HG02938 (cell line): ENCODE data around the gene NIM1K.
A peak's percentile ranks its signal among the peaks of the same experiment; 100 is the strongest.
"Not testable (repeated sequence)": the region's sequence is repeated elsewhere in the genome, so short reads cannot be mapped to it uniquely, and the experiment has no call there.

ENCODE experiments used
- ATAC-seq: cut with Tn5 transposase; IDR thresholded peaks from one replicate; pipeline ENCODE4 v1.9.1; 2021; ENCODE audit warnings: mild to moderate bottlenecking, moderate library complexity; ENCODE audit not compliant: unreplicated experiment

Gene NIM1K

GRCh38 chr5:43312076-43312661, 120.1 kb downstream of the NIM1K start:
- ATAC-seq, result no peak

GRCh38 chr5:43312699-43313034, 120.6 kb downstream of the NIM1K start:
- ATAC-seq, result peak; percentile 0

- ATAC-seq, result peak; percentile 93
Observed at GRCh38 chr5:43313035-43313853, 121.2 kb downstream of the NIM1K start, which contains the start of gene HMGCS1. TSS of gene HMGCS1 (minus strand) at chr5:43313412. CDS start at chr5:43298965, 14,447 bp downstream.

GRCh38 chr5:43313854-43314457, 121.9 kb downstream of the NIM1K start:
- no peak for ATAC-seq

- no peak for ATAC-seq
Observed at GRCh38 chr5:43314724-43315123, 122.7 kb downstream of the NIM1K start.

GRCh38 chr5:43315263-43315662, 123.2 kb downstream of the NIM1K start:
- ATAC-seq, result no peak

DNA sequence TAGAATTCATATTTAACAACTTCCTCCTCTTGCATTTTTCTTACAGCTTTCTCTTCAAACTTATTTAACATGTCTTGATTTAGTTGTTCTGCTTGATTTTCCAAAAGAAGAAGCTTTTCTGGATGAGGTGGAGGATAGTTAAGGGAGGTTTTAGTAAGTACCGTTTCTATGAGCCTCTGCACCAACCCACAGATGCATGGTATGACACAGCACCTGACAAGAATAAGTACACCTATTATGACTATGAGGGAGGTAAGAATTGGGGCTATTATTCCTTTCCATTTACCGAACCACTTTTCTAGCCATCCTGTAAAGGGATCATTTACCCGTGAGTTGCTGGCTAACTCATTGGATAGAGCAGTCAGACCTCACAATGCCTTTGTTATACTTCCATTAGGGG, 123.7 kb downstream of the NIM1K start:
- ATAC-seq, result no peak

DNA sequence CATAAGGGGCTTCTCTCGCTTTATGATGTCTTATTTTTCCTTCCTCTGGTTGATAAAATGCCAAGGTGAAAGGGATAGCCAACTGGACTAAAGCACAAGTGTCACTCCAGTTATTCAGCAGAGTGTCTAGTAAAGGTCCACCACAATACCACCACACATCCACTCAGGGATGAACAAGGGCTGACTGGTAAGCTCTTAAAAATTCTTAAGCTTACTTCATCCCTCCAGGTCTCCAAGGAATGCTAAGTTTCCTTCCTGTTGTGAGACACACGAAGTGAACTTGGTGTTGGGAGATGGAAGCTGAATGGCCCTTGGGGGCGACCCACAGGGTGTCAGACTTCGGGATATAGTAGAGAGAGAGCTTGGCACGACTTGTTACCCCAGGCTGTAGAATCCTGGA, 124.4 kb downstream of the NIM1K start:
- ATAC-seq, result no peak

DNA sequence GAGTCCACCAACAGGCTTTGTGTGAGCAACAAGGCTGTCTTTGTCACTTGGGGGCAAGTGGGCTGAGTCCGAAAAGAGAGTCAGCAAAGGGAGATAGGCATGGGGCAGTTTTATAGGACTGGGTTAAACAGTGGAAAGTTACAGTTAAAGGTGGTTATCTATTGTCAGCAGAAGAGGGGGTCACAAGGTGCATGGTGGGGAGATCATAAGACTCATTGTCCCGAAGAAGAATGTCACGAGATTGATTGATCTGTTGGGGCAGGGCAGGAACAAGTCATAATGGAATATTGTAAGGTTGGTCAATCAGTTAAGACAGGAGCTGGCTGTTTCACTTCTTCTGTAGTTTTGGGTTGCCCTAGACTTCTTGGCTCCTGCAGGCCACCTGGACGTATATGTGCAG, 128.8 kb downstream of the NIM1K start:
- ATAC-seq, result no peak

DNA sequence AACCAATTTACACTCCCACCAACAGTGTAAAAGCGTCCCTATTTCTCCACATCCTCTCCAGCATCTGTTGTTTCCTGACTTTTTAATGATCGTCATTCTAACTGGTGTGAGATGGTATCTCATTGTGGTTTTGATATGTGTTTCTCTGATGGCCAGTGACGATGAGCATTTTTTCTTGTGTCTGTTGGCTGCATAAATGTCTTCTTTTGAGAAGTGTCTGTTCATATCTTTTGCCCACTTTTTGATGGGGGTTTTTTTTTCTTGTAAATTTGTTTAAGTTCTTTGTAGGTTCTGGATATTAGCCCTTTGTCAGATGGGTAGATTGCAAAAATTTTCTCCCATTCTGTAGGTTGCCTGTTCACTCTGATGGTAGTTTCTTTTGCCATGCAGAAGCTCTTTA, 131.5 kb downstream of the NIM1K start:
- ATAC-seq, result not testable (repeated sequence)

DNA sequence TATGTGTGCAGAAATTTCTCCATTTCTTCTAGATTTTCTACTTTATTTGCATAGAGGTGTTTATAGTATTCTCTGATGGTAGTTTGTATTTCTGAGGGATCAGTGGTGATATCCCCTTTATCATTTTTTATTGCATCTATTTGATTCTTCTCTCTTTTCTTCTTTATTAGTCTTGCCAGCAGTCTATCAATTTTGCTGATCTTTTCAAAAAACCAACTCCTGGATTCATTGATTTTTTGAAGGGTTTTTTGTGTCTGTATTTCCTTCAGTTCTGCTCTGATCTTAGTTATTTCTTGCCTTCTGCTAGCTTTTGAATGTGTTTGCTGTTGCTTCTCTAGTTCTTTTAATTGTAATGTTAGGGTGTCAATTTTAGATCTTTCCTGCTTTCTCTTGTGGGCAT, 133.6 kb downstream of the NIM1K start:
- ATAC-seq, result not testable (repeated sequence)
